Large intestine (tissue), 3 donors: ENCODE results near the gene OR10T2. TPM values are rescaled to one million over a fixed set of nuclear protein-coding genes. Genes with fewer than 3 reads are reported as not detected.
"Not testable (repeated sequence)": the region's sequence is repeated elsewhere in the genome, so short reads cannot be mapped to it uniquely, and the experiment has no call there.

Experiments used
- DNase-seq, 2 donors: peaks; one replicate each; pipeline versions ENCODE4 v3.0.0 to v3.0.0-alpha.2; 2013
- H3K27ac ChIP-seq: one replicate; pipeline ENCODE4 v1.5.1; 2013; ENCODE audit warnings: low read length
- H3K27me3 ChIP-seq: 2 replicates; pipeline ENCODE4 v1.6.1; 2013; ENCODE audit warnings: low read length; ENCODE audit not compliant: control insufficient read depth, insufficient read depth
- H3K36me3 ChIP-seq: 2 replicates; pipeline ENCODE4 v1.6.1; 2013; ENCODE audit warnings: low read length; ENCODE audit not compliant: control insufficient read depth, insufficient read depth
- H3K4me1 ChIP-seq: one replicate; pipeline ENCODE4 v1.6.1; 2013; ENCODE audit warnings: low read length; ENCODE audit not compliant: control insufficient read depth, insufficient read depth
- H3K4me3 ChIP-seq: one replicate; pipeline ENCODE4 v1.5.1; 2013; ENCODE audit warnings: low read length
- H3K9me3 ChIP-seq: one replicate; pipeline ENCODE4 v1.6.1; 2013; ENCODE audit warnings: mild to moderate bottlenecking, low read depth, low read length, moderate library complexity; ENCODE audit not compliant: control insufficient read depth
- WGBS: methylation state at CpG from one replicate; pipeline ENCODE4 v1.1.5; 2013; ENCODE audit warnings: low lambda C conversion rate; ENCODE audit not compliant: insufficient coverage; 5-methylcytosine and 5-hydroxymethylcytosine counted together
- polyA plus RNA-seq: library from polyadenylated mRNA; unstranded; fragments of 120-200 nt; gene quantifications from one replicate; pipeline ENCODE4 v1.2.1, GENCODE V29; 2013

Gene OR10T2
- polyA plus RNA-seq, 1 donor, result not detected

- no peak for DNase-seq
- no peaks in the 10 kb centered on the region for H3K36me3 ChIP-seq
- no CpG with 5 or more reads among the region's 1 CpG for WGBS
- no peak overlapping the region for H3K4me3 ChIP-seq
- no peaks in the 10 kb centered on the region for H3K27me3 ChIP-seq
- H3K27ac ChIP-seq, result no peak overlapping the region
- no peaks in the 10 kb centered on the region for H3K9me3 ChIP-seq
- H3K4me1 ChIP-seq, result no peaks in the 10 kb centered on the region
Observed at GRCh38 chr1:158357441-158357840, 41.8 kb downstream of the OR10T2 start.

- Histone ChIP-seq H3K27ac (no peak overlapping the region), H3K36me3 (no peaks in the 10 kb centered on the region), H3K27me3 (no peaks in the 10 kb centered on the region), H3K4me3 (no peak overlapping the region), H3K9me3 (no peaks in the 10 kb centered on the region), H3K4me1 (no peaks in the 10 kb centered on the region)
- no peak for DNase-seq
- no CpG with 5 or more reads among the region's 3 CpGs for WGBS
Observed at GRCh38 chr1:158356616-158357015, 42.6 kb downstream of the OR10T2 start.

GRCh38 chr1:158355773-158356285, 43.4 kb downstream of the OR10T2 start:
- H3K36me3 ChIP-seq, result no peaks in the 10 kb centered on the region
- no peaks in the 10 kb centered on the region for H3K27me3 ChIP-seq
- H3K4me3 ChIP-seq, result no peak overlapping the region
- no peaks in the 10 kb centered on the region for H3K9me3 ChIP-seq
- 90% methylated on average over 2 of the region's 10 CpGs for WGBS
- no peak for DNase-seq
- no peak overlapping the region for H3K27ac ChIP-seq
- H3K4me1 ChIP-seq, result no peaks in the 10 kb centered on the region

- no peak for DNase-seq
- H3K9me3 ChIP-seq, result no peaks in the 10 kb centered on the region
- H3K4me1 ChIP-seq, result no peaks in the 10 kb centered on the region
- H3K4me3 ChIP-seq, result no peak overlapping the region
- no peaks in the 10 kb centered on the region for H3K36me3 ChIP-seq
- no peaks in the 10 kb centered on the region for H3K27me3 ChIP-seq
- no CpG with 5 or more reads among the region's 2 CpGs for WGBS
- no peak overlapping the region for H3K27ac ChIP-seq
Observed at GRCh38 chr1:158354255-158354654, 45.0 kb downstream of the OR10T2 start.

- no peak for DNase-seq
- Histone ChIP-seq H3K27me3 (no peaks in the 10 kb centered on the region), H3K9me3 (peaks cover 4% of the 10 kb centered on the region), H3K4me3 (no peak within 1 kb of the TSS), H3K36me3 (no peaks in the 10 kb centered on the region), H3K4me1 (no peaks in the 10 kb centered on the region), H3K27ac (no peak within 1 kb of the TSS)
- WGBS, result 29% methylated on average over 1 of the region's 6 CpGs
Observed at GRCh38 chr1:158353303-158354075, 45.8 kb downstream of the OR10T2 start, which contains the start of gene CD1E. Gene CD1E, plus strand, starts transcription at chr1:158353894. Its CDS starts 95 bp downstream, at chr1:158353989.

- no CpG with 5 or more reads among the region's 24 CpGs for WGBS
Observed at GRCh38 chr1:158348946-158349345, 50.3 kb downstream of the OR10T2 start.

More at GRCh38 chr1:158348946-158349345, 50.3 kb downstream of the OR10T2 start:
- not testable (repeated sequence) for H3K36me3 ChIP-seq, H3K27me3 ChIP-seq, H3K4me3 ChIP-seq, H3K27ac ChIP-seq, H3K9me3 ChIP-seq, DNase-seq, H3K4me1 ChIP-seq

Other genes with a start within 250 kb of the OR10T2 start
- gene CD1D, start 218.6 kb downstream of the OR10T2 start, polyA plus RNA-seq, result 5.7 TPM
- not detected for gene CD1A, start 145.0 kb downstream of the OR10T2 start, polyA plus RNA-seq
- 0.63 TPM for gene CD1C, start 109.5 kb downstream of the OR10T2 start, polyA plus RNA-seq
- gene CD1B, start 67.9 kb downstream of the OR10T2 start, polyA plus RNA-seq, result not detected
- gene CD1E, start 45.6 kb downstream of the OR10T2 start, polyA plus RNA-seq, result 0.34 TPM
- not detected for gene OR10K2, start 26.8 kb upstream of the OR10T2 start, polyA plus RNA-seq
- not detected for gene OR10K1, start 62.4 kb upstream of the OR10T2 start, polyA plus RNA-seq
- not detected for gene OR10R2, start 72.8 kb upstream of the OR10T2 start, polyA plus RNA-seq
- not detected for gene OR6Y1, start 154.9 kb upstream of the OR10T2 start, polyA plus RNA-seq
- gene OR6P1, start 171.1 kb upstream of the OR10T2 start, polyA plus RNA-seq, result not detected
- gene OR10X1, start 180.4 kb upstream of the OR10T2 start, polyA plus RNA-seq, result not detected
- gene OR10Z1, start 205.8 kb upstream of the OR10T2 start, polyA plus RNA-seq, result 0.12 TPM